DLD1 (cell line): ENCODE data around the gene FLRT2.

Experiments used
- in situ Hi-C: cut with HindIII; loops from 2 replicates; pipeline ENCODE4 v1.10.0; 2017; ENCODE audit warnings: low sequenced_read_pairs

FLRT2 gene

DNA sequence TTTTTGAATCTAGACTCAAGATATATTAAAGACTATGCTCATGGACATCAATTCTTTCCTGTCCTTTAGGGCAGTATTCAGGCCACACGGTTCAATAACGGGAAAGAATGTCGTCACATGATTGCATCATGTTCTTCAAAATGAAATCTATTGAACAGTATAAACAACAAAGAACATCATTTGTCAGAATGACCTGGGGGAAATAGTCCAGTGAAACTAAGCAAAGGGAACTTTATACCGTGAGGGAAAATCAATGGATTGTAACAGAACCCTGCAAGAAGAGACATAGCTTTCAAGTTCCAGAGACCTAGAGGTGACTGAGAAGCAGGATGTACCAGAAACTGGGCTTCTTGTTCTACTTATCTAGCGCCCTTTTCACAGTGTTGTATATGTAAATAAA lies 32.7 kb downstream of the FLRT2 start:
- in situ Hi-C loops: no loop called here

DNA sequence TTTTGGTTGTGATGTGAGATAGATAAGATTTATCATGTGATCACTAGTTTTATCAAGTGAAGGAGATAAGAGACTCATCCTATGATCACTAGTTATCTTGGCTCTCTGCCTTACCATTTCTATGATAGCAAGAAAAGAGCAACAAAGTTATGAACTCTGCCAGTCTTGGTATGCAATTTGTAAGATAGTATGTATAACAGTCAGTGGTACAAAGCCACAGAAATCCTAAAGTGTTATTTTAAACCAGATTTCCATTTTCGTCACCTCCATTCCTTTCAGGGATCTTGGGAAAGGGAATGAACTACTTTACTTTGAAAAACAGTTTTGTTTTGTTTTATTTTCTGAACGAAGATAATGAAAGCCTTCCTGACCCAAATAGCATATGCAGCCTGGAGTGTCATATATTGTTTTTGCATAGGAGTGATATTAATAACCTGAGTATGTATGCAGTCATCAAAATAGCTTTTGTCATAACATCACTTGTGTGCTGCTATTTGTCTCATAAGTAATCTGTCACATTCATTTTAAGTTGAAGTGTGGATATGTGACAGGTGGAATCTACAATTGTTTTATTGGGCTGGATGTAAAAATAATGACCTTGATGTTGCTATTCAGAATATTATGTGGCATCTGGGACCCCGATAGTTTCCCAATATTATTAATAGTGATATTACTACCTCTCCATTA lies 35.0 kb downstream of the FLRT2 start:
- in situ Hi-C loops: no loop called here

DNA sequence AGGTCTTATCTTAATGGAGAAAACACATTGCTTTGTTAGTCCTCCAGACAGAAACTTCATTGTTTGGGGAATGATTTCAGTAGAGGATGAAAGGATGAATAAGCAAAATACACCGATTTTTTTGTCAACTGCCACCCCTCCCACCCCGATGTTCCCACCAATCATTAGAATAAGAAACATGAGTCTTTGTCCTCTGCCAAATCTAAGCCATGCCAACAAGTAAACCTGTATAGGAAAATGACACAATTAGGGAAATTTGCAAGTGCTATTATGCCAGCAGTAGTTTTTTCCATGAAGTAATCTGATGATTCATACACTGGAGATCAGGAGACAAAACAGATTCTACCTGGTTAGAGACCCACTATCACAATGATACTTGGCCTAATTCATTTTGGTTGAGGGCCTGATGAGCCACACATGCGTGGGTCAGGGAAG lies 35.9 kb downstream of the FLRT2 start:
- in situ Hi-C loops: no loop called here

DNA sequence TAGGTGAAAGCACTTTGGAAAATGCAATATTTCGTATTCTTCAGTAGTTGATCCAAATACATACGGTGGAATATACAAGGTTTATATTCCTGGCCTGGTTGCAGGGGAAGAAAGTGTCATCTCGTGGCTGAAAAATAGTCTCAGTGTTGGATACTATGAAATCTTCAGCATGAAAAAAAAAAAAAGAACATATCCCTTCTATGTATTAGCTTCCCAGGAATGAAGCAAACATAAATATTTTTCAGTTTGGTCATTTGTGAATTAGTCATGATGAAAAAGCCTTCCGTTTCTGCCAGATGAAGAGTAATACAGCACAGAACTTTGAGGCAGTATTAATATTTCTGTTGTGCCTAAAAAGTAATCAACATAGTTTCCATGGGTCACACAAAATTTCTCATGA lies 36.7 kb downstream of the FLRT2 start:
- in situ Hi-C loops: no loop called here

DNA sequence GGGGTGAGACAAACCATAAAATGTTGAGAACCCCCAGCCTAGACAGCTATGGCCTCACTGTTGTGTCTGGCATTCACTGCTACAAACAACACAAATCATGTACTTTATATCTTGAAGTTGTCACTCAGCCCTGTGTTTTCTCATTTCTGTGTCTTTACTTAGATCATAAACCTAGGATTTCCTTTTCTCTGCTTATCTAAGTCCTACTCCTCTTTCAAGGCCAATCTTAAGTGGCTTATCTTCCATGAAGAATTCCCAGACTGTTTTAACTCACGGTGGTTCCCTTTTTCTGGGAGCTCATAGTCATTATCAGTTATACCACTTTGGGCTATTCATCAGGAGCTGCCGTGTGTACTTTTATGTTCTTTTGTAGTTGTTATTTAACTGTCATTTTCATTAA lies 42.1 kb downstream of the FLRT2 start:
- in situ Hi-C loops: no loop called here

DNA sequence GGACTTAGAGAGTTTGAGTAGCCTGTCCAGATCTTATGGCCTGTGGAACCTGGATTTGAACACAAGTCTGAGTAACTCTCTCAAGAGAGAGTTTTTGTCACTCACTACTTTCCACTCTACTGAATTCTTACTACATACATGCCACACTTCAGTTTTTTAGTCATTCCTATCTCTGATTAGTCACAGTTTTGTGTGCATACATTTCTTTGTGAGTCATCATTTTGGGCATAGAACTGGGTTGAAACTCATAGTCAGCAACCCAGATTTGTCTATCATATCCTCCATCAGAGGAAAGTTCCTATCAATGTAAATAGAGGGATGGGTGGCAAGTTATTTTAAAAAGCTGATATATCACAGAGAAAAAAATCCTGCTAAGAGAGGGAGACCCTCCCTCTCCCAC lies 42.9 kb downstream of the FLRT2 start:
- in situ Hi-C loops: no loop called here

DNA sequence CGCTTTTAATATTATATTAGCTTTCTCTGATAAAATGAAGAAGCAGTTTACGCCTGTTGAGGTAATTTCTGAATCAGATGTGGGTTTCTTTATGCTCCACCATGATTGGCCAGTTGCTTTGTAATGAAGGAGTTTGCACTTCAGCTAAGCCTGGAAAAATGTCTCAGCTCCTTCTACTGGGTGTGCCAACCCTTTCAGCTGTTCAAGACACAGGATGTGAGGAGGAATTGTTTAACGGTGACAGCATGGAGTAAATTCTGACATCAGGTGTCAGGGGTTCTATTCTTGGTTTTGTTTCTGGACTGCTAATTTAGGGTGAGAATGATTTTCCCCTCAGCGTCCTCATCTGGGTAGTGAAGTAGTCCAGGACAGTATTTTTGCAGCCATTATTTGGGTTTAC lies 43.5 kb downstream of the FLRT2 start:
- in situ Hi-C loops: no loop called here

DNA sequence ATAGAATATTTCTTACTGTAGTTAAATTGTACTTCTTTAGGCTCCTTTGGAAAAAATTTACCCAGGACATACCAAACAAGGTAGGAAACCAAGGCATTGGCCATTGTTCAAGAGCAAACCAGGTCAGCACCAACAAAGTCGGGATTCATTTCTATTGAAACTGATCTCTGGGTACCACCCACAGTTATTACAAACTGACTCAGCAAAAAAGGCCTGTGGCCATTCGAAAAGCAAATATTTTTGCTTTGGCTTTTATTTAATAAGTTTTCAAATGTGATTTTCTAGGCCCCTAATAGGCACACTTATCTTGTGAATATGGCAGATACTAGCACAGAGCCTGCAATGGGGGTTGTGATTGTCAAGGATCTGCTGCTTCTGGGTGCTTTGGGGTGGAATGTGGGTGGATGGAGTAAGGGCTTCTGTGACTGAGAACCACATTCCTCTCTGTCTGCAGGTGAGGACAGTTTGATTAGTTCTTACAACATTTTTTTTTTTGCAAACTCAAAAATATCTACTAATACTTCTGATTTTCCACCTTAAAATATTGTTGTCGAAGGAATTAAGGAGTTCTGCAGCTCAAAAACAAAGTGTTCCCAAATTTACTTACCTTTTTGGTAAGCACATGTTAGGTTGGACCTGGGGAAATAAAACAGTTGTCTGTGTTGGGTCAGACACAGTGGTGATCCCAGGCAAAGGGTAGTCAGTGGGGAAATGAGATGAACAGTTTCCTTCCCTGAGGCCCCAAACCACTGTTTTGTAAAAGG lies 45.1 kb downstream of the FLRT2 start:
- in situ Hi-C loops: no loop called here

DNA sequence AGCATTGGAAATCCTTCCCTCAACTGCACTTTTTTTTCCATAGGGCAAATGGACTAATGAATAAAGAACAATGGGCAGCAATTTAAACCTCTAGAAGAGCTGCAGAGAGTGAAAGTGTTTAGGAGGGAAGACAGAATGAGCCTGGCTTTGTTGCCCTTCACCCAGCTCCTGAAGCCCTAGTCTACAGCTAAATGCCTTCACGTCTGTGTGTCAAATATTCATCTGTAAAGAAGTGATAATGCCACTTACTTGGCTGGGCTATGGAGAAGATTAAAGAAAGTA lies 45.6 kb downstream of the FLRT2 start:
- in situ Hi-C loops: no loop called here

DNA sequence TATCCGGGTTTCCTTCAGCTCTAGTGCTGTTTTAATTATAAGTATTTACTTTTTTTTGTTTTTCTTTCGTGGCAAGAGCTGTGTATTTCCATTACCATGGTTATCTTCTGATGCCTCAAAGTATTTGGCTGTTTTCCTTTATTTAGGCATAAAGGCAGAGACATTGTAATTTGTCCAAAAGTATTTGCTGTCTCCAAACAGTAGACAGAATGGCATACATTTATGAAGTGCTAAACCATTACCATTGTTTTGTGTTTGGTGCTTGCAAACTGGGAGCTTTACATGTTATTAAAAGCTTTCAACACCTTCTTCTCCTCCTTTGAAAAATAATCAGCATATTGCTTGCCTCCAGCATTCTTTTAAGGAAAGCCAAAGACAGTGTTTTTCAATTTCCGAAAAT lies 46.3 kb downstream of the FLRT2 start:
- in situ Hi-C loops: no loop called here

DNA sequence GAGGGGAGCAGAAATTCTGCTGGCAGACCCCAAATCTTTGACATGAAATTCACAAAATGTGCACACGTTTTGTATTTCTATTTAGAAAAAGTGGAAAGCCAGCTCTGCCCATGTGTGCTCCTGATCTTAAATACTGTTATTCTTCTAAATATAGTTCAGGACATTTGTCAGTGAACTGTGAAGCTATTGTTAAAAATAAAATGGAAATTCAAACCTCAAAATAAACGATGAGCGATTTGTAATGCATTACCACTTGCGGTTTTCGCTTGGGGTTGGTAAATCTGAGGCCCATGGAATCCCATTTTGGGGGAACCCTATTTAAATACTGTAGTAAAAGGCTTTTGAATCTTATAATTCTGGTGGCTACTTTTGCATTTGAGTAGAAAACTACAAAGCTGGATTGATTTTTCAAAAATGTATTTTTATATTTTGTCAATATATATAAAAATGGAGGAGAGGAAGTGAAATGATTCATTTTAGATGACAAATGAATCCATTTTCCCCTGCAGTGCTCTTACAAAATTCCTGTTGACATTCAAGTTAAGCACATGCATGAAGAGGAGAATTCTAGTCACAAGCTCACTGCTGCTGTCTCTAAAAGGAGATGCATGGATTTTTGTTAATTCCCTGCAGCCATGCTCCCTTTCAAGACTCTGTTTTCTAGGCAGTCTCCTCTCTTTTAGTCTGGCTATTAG lies 47.1 kb downstream of the FLRT2 start:
- in situ Hi-C loops: no loop called here

DNA sequence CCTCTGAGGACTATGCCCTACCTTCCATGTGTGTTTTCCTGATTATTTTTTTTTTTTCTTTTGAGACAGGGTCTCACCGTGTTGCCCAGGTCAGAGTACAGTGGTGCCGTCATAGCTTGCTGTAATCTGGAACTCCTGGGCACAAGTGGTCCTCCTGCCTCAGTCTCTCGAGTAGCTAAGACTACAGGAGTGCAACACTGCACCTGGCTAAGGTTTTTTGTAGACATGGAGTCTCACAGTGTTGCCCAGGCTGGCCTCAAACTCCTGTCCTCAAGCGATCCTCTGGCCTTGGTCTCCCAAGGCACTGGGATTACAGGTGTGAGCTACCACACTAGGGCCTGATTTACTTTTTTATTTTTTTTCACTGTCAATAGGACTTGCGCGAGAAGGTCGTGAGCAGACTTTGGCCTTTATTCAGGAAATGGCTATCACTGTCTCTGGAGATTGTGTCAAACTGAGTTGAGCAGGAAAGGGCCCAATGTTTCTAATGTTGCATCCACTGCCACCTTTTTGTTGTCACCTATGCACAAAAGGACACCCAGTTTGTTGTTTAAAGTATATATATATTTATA lies 47.7 kb downstream of the FLRT2 start:
- in situ Hi-C loops: no loop called here

DNA sequence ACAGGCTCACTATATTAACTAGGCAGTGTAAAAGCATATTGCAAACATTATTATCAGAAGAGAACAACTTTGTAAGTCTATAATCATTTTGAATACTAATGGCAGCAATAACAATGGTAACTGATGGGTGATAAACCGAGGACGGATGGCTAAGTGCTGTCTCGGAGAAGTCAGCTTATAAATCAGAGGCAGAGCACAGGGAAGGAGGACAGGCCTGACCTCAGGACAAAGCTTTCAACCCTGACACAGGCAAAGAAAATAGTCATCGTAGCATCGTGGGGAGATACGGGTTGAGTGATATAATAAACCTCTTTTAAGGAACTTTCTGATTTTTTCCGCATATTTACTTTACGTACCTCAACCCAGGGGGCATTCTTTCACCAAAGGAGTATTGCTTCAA lies 48.4 kb downstream of the FLRT2 start:
- in situ Hi-C loops: no loop called here

DNA sequence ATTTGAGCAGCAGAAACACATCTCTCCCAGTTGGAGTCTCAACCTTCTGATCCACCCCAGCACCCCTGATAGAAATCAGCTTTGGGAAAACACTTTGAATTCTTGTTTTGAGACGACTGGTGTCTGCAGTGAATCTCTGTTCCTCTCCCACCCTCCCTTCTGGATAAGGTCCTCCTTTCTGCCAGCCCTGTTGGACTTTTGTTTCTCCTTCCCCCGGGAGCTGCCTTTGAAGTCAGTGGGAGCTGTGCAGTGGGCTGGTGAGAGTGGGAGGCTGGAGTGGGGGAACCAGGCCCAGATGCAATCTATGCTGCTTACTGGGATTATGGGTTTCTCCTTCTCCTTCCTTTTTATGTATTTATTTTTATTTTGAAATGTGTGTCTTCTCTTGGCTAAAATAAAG lies 49.0 kb downstream of the FLRT2 start:
- in situ Hi-C loops: no loop called here

DNA sequence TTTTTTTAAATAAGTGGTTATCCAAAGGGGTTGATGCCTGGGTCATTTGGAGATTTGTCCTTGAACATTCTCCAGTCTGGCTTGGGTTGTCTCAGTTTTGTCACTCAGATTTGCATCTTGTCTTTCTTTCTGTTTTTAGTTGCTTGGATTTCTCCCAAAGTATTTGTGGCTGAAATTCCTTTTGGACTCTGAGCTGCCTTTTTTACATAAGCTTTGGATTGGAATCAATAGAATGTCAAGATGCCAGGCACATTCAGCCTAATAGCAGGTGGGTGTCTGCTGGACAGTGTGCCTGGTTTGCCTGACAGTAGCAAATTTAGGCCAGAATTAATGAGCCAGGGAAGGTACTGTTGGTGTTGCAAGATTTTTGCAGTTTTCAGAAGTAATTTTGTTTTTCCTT lies 50.0 kb downstream of the FLRT2 start:
- in situ Hi-C loops: no loop called here

DNA sequence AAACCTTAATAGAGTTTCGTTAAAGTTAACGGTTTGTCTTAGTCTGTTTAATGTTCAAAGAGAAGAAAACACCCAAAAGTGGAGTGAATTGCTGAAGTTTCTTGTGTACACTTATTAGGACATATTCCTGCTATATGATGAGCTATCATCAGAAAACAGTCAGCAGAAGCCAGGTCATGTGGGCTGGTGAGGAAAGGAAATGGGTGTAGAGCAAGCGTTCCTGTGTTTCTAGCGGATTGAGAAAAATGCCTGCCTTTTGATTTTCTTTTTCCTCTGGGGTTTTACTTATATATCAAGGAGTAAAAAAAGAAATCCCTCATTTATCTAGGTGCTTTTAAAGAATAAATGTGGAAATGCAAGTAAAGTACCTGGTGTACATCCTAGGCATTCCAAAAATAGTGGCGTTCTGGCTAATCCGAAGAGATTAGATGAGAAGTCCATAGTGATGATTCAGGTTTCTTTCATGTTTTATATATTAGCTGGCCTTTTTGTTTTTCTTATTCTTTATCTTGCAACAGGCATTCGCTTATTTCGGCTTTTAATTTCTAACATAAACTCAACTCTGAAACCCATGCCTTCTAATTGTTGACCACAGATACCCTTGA lies 50.7 kb downstream of the FLRT2 start:
- in situ Hi-C loops: no loop called here

DNA sequence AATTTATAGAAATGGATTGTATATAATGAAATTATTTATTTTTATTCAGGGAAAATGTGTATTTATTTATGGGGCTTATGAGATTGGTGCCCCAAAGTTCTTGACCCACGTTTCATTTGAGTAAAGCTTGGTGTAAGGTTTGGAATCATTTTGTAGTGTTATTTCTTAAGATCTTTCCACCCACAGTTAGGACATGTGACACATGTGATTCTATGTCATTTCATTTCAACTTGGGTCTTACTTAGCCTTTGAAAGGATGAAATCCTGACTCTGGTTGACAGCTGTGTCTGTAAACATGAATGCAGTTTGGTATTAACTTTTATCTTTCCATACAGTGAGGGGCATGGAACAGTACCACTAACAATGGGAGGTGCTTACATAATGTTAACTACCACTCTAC lies 51.7 kb downstream of the FLRT2 start:
- in situ Hi-C loops: no loop called here

DNA sequence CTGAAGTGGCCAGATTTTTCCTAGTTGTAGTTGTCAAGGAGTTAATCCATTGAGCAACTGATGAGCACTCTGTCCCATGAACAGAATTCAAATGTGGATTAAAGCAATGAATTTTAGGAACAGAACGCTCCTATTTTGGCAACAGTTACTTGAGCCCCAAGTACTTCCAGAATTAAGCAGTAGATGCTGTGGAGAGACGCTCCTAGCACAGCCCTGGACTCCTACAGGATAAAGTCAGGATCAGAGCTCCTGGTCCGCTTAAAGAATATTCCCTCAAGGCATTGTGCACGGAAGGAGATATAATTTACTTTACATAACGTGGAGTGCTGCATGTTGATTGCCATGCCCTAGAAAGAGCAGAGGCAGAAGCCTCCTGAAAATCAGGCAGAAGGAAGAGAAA lies 53.4 kb downstream of the FLRT2 start:
- in situ Hi-C loops: no loop called here

DNA sequence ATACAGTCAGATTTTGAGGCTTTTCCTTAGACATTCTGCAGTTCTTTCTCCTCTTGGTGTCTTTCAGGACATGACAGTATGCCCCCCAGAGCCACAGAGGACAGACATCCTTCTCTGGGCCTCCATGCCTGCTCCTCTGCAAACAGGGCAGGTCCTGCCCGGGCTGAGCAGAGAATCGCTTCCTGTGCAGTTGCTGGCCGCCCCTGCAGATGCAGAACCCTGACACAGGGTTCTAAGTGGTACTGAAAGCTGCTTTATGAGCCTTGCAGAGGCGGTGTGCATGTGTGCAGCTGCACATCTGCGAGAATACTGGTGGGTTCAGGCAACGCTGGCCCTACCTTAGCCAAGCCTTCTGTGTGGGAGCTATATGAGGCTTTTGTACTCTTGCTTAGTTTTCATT lies 54.5 kb downstream of the FLRT2 start:
- in situ Hi-C loops: no loop called here

DNA sequence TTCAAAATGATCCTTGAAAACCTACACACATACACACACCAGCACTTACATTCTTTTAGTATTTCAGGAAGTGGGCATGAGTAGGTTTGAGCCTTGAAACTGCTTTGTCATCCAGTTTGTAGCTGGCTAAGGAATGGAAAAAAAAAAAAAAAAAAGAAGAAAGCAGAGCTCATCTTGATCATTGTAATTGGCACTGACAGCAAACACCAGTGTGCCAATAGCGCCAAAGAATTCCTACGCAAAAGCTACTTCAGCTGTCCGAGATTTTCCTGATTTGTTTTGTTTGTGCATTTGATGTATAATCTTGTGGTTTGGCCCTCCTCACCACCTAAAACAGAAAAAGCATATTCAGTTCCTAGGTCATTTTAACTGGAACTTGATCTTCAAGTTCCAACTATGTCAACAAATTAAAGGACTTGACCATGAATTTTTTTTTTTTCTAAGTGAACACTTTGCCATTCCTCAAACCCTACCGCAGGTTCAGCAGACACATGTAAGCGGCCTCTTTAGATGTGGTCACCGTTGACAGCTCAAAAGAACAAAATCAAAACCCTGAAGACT lies 57.3 kb downstream of the FLRT2 start:
- in situ Hi-C loops: no loop called here

DNA sequence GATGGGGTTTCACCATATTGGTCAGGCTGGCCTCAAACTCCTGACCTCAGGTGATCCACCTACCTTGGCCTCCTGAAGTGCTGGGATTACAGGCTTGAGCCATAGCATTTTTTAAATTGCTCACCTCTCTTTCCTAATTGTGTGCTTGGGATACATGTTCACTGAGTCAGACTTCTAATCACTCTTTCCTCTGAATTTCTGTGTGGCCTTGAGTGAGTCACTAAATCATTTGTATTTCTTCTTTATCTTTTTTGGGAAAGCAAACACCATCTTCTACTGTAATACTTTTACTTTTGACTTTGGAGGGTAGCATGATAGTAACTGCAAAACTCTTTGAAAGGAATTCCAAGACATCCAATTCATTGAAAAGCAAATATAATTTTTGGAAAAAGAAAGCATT lies 60.8 kb downstream of the FLRT2 start:
- in situ Hi-C loops: no loop called here
